GM12801 (cell line): Measurements from ENCODE around the gene CSF3R.

Source experiments
- CTCF ChIP-seq: IDR thresholded peaks from one replicate; pipeline ENCODE4 v1.5.1; 2011; ENCODE audit warnings: control low read depth; ENCODE audit not compliant: insufficient read length; ENCODE audit errors: extremely low read depth

The CSF3R gene

GRCh38 chr1:36497207-36497606 is 14.5 kb upstream of the CSF3R start:
- no peak for TF ChIP-seq CTCF

GRCh38 chr1:36494971-36495370 is 12.3 kb upstream of the CSF3R start:
- TF ChIP-seq CTCF, result no peak

GRCh38 chr1:36493524-36493923 is 10.8 kb upstream of the CSF3R start:
- no peak for TF ChIP-seq CTCF

- no peak for TF ChIP-seq CTCF
These were observed 9.8 kb upstream of the CSF3R start for GRCh38 chr1:36492491-36492890.

GRCh38 chr1:36487906-36488305 is 5.2 kb upstream of the CSF3R start:
- TF ChIP-seq CTCF, result no peak

GRCh38 chr1:36486439-36487335 is 4.0 kb upstream of the CSF3R start:
- no peak for TF ChIP-seq CTCF

- no peak for TF ChIP-seq CTCF
These were observed 3.4 kb upstream of the CSF3R start for GRCh38 chr1:36486093-36486438.

GRCh38 chr1:36484099-36484498 is 1.4 kb upstream of the CSF3R start:
- no peak for TF ChIP-seq CTCF
